ENCODE data around the gene FOXN4.

Gene FOXN4

DNA sequence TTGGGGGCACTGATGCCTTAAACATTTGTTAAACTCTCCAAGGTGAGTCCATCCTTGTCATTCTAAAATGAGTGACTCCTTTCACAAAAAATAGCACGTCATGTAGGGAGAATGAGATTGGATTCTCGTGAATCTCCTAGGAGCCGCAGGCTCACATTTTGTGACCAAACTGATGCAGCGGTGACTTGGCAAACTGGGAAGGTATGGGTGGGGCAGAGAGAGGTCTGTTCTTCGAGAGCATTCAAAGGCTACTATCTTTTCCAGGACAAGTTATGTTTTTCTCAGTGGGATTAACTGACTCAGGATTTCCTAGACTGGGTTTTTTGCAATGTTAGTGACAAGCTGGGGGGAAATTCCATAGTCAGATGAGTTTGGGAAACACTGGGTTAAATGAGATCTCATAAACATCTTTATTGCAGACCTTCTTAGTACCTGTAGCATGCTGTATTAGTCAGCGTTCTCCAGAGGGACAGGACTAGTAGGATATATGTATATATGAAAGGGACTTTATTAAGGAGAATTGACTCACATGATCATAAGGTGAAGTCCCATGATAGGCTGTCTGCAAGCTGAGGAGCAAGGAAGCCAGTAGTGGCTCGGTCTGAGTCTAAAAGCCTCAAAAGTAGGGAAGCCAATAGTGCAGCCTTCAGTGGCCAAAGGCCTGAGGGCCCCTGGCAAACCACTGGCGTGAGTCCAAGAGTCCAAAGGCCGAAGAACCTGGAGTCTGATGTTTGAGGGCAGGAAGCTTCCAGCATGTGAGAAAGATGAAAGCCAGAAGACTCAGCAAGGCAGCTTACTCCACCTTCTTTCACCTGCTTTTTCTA lies 61.0 kb downstream of the FOXN4 start:
- Histone ChIP-seq H3K27ac (ENCODE audit: low read depth, low read length) (no peak overlapping the region), H3K4me1 (ENCODE audit: control insufficient read depth in 1 of 2, insufficient read depth in 2 of 2, low read length in 2 of 2) (peaks cover 12 to 14% of the 10 kb centered on the region in 2 donors), H3K27me3 (ENCODE audit: control insufficient read depth in 1 of 2, insufficient read depth in 2 of 2, low read length in 2 of 2) (no peaks in the 10 kb centered on the region), H3K9ac (ENCODE audit: low read depth in 1 of 2, low read length in 2 of 2) (no peak overlapping the region), H3K4me3 (ENCODE audit: low read depth in 1 of 2, low read length in 2 of 2) (no peak overlapping the region), H3K36me3 (ENCODE audit: control insufficient read depth in 1 of 2, insufficient read depth in 2 of 2, low read length in 2 of 2) (peaks cover 26 to 52% of the 10 kb centered on the region in 2 donors), H3K9me3 (ENCODE audit: control insufficient read depth in 1 of 2, low read length in 2 of 2) (peaks cover 0 to 1% of the 10 kb centered on the region in 2 donors)

- Histone ChIP-seq H3K27ac (ENCODE audit: low read depth, low read length) (no peak overlapping the region), H3K36me3 (ENCODE audit: control insufficient read depth in 1 of 2, insufficient read depth in 2 of 2, low read length in 2 of 2) (peaks cover 21 to 59% of the 10 kb centered on the region in 2 donors), H3K9ac (ENCODE audit: low read depth in 1 of 2, low read length in 2 of 2) (no peak overlapping the region), H3K4me1 (ENCODE audit: control insufficient read depth in 1 of 2, insufficient read depth in 2 of 2, low read length in 2 of 2) (peaks cover 12 to 14% of the 10 kb centered on the region in 2 donors), H3K9me3 (ENCODE audit: control insufficient read depth in 1 of 2, low read length in 2 of 2) (no peaks in the 10 kb centered on the region), H3K27me3 (ENCODE audit: control insufficient read depth in 1 of 2, insufficient read depth in 2 of 2, low read length in 2 of 2) (no peaks in the 10 kb centered on the region), H3K4me3 (ENCODE audit: low read depth in 1 of 2, low read length in 2 of 2) (no peak overlapping the region)
Measured at GRCh38 chr12:109246221-109246620, 62.9 kb downstream of the FOXN4 start.

DNA sequence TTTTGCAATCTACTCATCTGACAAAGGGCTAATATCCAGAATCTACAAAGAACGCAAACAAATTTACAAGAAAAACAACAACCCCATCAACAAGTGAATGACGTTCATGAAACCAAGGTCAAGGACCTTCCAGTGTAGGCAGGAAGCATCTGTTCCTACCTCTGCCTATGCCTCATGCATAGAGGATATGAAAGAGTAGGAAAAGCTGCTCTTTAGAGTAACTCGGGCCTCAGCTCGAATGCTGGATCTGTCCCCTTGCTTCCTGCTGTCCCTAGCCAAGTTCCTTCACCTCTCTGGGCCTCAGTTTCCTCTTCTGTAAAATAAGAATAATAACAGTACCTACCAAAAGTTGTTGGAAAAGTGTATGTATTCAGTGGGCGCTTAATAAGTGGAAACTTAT lies 65.0 kb downstream of the FOXN4 start:
- H3K9me3 ChIP-seq (ENCODE audit: control insufficient read depth in 1 of 2, low read length in 2 of 2), result no peaks in the 10 kb centered on the region
- H3K4me1 ChIP-seq (ENCODE audit: control insufficient read depth in 1 of 2, insufficient read depth in 2 of 2, low read length in 2 of 2), result peaks cover 9 to 13% of the 10 kb centered on the region in 2 donors
- H3K9ac ChIP-seq (ENCODE audit: low read depth in 1 of 2, low read length in 2 of 2), result no peak overlapping the region
- peaks cover 34 to 64% of the 10 kb centered on the region in 2 donors for H3K36me3 ChIP-seq (ENCODE audit: control insufficient read depth in 1 of 2, insufficient read depth in 2 of 2, low read length in 2 of 2)
- H3K4me3 ChIP-seq (ENCODE audit: low read depth in 1 of 2, low read length in 2 of 2), result no peak overlapping the region
- H3K27me3 ChIP-seq (ENCODE audit: control insufficient read depth in 1 of 2, insufficient read depth in 2 of 2, low read length in 2 of 2), result no peaks in the 10 kb centered on the region
- H3K27ac ChIP-seq (ENCODE audit: low read depth, low read length), result no peak overlapping the region

GRCh38 chr12:109241936-109242335 lies 67.1 kb downstream of the FOXN4 start:
- Histone ChIP-seq H3K9me3 (ENCODE audit: control insufficient read depth in 1 of 2, low read length in 2 of 2) (no peaks in the 10 kb centered on the region), H3K36me3 (ENCODE audit: control insufficient read depth in 1 of 2, insufficient read depth in 2 of 2, low read length in 2 of 2) (peaks cover 34 to 76% of the 10 kb centered on the region in 2 donors), H3K4me1 (ENCODE audit: control insufficient read depth in 1 of 2, insufficient read depth in 2 of 2, low read length in 2 of 2) (no peaks in the 10 kb centered on the region), H3K4me3 (ENCODE audit: low read depth in 1 of 2, low read length in 2 of 2) (no peak overlapping the region), H3K27me3 (ENCODE audit: control insufficient read depth in 1 of 2, insufficient read depth in 2 of 2, low read length in 2 of 2) (no peaks in the 10 kb centered on the region), H3K27ac (ENCODE audit: low read depth, low read length) (no peak overlapping the region), H3K9ac (ENCODE audit: low read depth in 1 of 2, low read length in 2 of 2) (no peak overlapping the region)

GRCh38 chr12:109240365-109240764 lies 68.7 kb downstream of the FOXN4 start:
- no peaks in the 10 kb centered on the region for H3K4me1 ChIP-seq (ENCODE audit: control insufficient read depth in 1 of 2, insufficient read depth in 2 of 2, low read length in 2 of 2)
- H3K27me3 ChIP-seq (ENCODE audit: control insufficient read depth in 1 of 2, insufficient read depth in 2 of 2, low read length in 2 of 2), result no peaks in the 10 kb centered on the region
- H3K9ac ChIP-seq (ENCODE audit: low read depth in 1 of 2, low read length in 2 of 2), result no peak overlapping the region
- H3K27ac ChIP-seq (ENCODE audit: low read depth, low read length), result no peak overlapping the region
- H3K4me3 ChIP-seq (ENCODE audit: low read depth in 1 of 2, low read length in 2 of 2), result no peak overlapping the region
- H3K9me3 ChIP-seq (ENCODE audit: control insufficient read depth in 1 of 2, low read length in 2 of 2), result no peaks in the 10 kb centered on the region
- H3K36me3 ChIP-seq (ENCODE audit: control insufficient read depth in 1 of 2, insufficient read depth in 2 of 2, low read length in 2 of 2), result peaks cover 40 to 76% of the 10 kb centered on the region in 2 donors

- H3K27ac ChIP-seq (ENCODE audit: low read depth, low read length), result no peak overlapping the region
- H3K4me3 ChIP-seq (ENCODE audit: low read depth in 1 of 2, low read length in 2 of 2), result no peak overlapping the region
- peaks cover 42 to 81% of the 10 kb centered on the region in 2 donors for H3K36me3 ChIP-seq (ENCODE audit: control insufficient read depth in 1 of 2, insufficient read depth in 2 of 2, low read length in 2 of 2)
- H3K4me1 ChIP-seq (ENCODE audit: control insufficient read depth in 1 of 2, insufficient read depth in 2 of 2, low read length in 2 of 2), result no peaks in the 10 kb centered on the region
- no peak overlapping the region for H3K9ac ChIP-seq (ENCODE audit: low read depth in 1 of 2, low read length in 2 of 2)
- no peaks in the 10 kb centered on the region for H3K9me3 ChIP-seq (ENCODE audit: control insufficient read depth in 1 of 2, low read length in 2 of 2)
- H3K27me3 ChIP-seq (ENCODE audit: control insufficient read depth in 1 of 2, insufficient read depth in 2 of 2, low read length in 2 of 2), result no peaks in the 10 kb centered on the region
Measured at GRCh38 chr12:109239691-109240090, 69.4 kb downstream of the FOXN4 start.

- no peak overlapping the region for H3K9ac ChIP-seq (ENCODE audit: low read depth in 1 of 2, low read length in 2 of 2)
- no peak overlapping the region for H3K27ac ChIP-seq (ENCODE audit: low read depth, low read length)
- H3K4me3 ChIP-seq (ENCODE audit: low read depth in 1 of 2, low read length in 2 of 2), result no peak overlapping the region
- H3K36me3 ChIP-seq (ENCODE audit: control insufficient read depth in 1 of 2, insufficient read depth in 2 of 2, low read length in 2 of 2), result peaks cover 43 to 79% of the 10 kb centered on the region in 2 donors
- no peaks in the 10 kb centered on the region for H3K4me1 ChIP-seq (ENCODE audit: control insufficient read depth in 1 of 2, insufficient read depth in 2 of 2, low read length in 2 of 2)
- no peaks in the 10 kb centered on the region for H3K9me3 ChIP-seq (ENCODE audit: control insufficient read depth in 1 of 2, low read length in 2 of 2)
- H3K27me3 ChIP-seq (ENCODE audit: control insufficient read depth in 1 of 2, insufficient read depth in 2 of 2, low read length in 2 of 2), result no peaks in the 10 kb centered on the region
Measured at GRCh38 chr12:109239179-109239578, 69.9 kb downstream of the FOXN4 start.

DNA sequence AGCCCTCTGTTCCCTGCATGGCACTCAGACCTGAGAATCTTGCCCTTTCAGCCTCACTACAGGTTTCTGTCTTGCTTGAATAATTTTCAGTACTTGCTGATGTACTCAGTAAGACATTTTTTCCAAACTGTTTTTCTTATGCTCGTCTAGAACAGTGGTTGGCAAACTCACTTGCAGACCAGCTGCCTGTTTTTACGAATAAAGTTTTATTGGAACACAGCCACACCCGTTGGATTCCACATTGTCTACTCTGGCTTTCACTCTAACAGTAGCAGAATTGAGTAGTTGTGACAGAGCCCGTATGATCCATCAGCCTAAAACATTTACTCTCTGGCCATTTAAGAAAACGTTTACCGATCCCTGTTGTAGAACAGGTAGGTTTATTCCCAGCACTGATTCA lies 72.8 kb downstream of the FOXN4 start:
- no peak overlapping the region for H3K27ac ChIP-seq (ENCODE audit: low read depth, low read length)
- H3K4me3 ChIP-seq (ENCODE audit: low read depth in 1 of 2, low read length in 2 of 2), result no peak overlapping the region
- H3K4me1 ChIP-seq (ENCODE audit: control insufficient read depth in 1 of 2, insufficient read depth in 2 of 2, low read length in 2 of 2), result no peaks in the 10 kb centered on the region
- peaks cover 59 to 87% of the 10 kb centered on the region in 2 donors for H3K36me3 ChIP-seq (ENCODE audit: control insufficient read depth in 1 of 2, insufficient read depth in 2 of 2, low read length in 2 of 2)
- no peaks in the 10 kb centered on the region for H3K9me3 ChIP-seq (ENCODE audit: control insufficient read depth in 1 of 2, low read length in 2 of 2)
- H3K9ac ChIP-seq (ENCODE audit: low read depth in 1 of 2, low read length in 2 of 2), result no peak overlapping the region
- no peaks in the 10 kb centered on the region for H3K27me3 ChIP-seq (ENCODE audit: control insufficient read depth in 1 of 2, insufficient read depth in 2 of 2, low read length in 2 of 2)

DNA sequence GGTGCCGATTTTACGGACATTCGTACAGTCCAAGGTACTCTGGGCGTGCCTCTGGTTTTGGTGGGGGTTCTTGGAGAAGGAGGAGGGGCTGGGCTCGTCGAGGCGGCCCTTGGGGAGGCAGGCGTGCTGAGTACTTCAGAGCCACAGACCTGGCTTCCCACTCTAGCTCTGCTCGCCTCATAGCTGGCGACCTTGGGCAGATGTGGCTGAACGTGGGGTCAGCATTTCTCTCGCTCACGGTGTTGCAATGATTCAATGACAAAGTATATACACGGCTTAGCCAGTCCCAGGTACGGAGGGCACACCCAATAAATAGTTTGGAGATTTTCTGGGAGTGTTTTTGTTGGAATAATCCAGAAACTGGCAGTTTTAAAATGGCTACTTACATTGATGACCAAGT lies 75.1 kb downstream of the FOXN4 start:
- Histone ChIP-seq H3K36me3 (ENCODE audit: control insufficient read depth in 1 of 2, insufficient read depth in 2 of 2, low read length in 2 of 2) (peaks cover 46 to 82% of the 10 kb centered on the region in 2 donors), H3K27ac (ENCODE audit: low read depth, low read length) (no peak overlapping the region), H3K9me3 (ENCODE audit: control insufficient read depth in 1 of 2, low read length in 2 of 2) (no peaks in the 10 kb centered on the region), H3K9ac (ENCODE audit: low read depth in 1 of 2, low read length in 2 of 2) (no peak overlapping the region), H3K4me3 (ENCODE audit: low read depth in 1 of 2, low read length in 2 of 2) (no peak overlapping the region), H3K27me3 (ENCODE audit: control insufficient read depth in 1 of 2, insufficient read depth in 2 of 2, low read length in 2 of 2) (no peaks in the 10 kb centered on the region), H3K4me1 (ENCODE audit: control insufficient read depth in 1 of 2, insufficient read depth in 2 of 2, low read length in 2 of 2) (no peaks in the 10 kb centered on the region)

DNA sequence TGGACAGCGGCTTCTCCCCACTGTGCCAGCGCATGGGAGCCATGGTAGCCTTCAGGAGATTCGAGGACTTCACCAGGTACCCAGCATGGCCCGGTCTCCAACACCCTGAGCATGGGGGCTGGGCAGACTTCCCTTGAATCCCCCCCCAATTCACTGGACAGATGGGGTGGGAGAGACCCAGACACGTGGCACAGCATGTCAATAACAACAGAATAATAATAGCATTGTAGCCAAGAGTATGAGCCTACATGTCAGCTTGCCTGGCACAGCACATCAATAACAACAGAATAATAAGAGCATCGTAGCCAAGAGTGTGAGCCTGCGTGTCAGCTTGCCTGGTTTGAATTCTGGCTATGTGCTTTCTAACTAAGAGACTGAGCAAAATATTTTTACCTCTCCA lies 76.4 kb downstream of the FOXN4 start:
- no peaks in the 10 kb centered on the region for H3K9me3 ChIP-seq (ENCODE audit: control insufficient read depth in 1 of 2, low read length in 2 of 2)
- H3K36me3 ChIP-seq (ENCODE audit: control insufficient read depth in 1 of 2, insufficient read depth in 2 of 2, low read length in 2 of 2), result peaks cover 46 to 82% of the 10 kb centered on the region in 2 donors
- no peaks in the 10 kb centered on the region for H3K27me3 ChIP-seq (ENCODE audit: control insufficient read depth in 1 of 2, insufficient read depth in 2 of 2, low read length in 2 of 2)
- H3K9ac ChIP-seq (ENCODE audit: low read depth in 1 of 2, low read length in 2 of 2), result no peak overlapping the region
- H3K27ac ChIP-seq (ENCODE audit: low read depth, low read length), result no peak overlapping the region
- no peak overlapping the region for H3K4me3 ChIP-seq (ENCODE audit: low read depth in 1 of 2, low read length in 2 of 2)
- no peaks in the 10 kb centered on the region for H3K4me1 ChIP-seq (ENCODE audit: control insufficient read depth in 1 of 2, insufficient read depth in 2 of 2, low read length in 2 of 2)
